GM12874 (cell line): Measurements from ENCODE around the gene AKAP14.

ENCODE experiments used
- CTCF ChIP-seq: IDR thresholded peaks from 2 replicates; pipeline ENCODE4 v1.5.1; 2011; ENCODE audit warnings: low read depth, mild to moderate bottlenecking, control low read depth, low read length, moderate library complexity; ENCODE audit not compliant: insufficient read depth

The AKAP14 gene

GRCh38 chrX:119878740-119879139, 17.0 kb upstream of the AKAP14 start:
- TF ChIP-seq CTCF = no peak

DNA sequence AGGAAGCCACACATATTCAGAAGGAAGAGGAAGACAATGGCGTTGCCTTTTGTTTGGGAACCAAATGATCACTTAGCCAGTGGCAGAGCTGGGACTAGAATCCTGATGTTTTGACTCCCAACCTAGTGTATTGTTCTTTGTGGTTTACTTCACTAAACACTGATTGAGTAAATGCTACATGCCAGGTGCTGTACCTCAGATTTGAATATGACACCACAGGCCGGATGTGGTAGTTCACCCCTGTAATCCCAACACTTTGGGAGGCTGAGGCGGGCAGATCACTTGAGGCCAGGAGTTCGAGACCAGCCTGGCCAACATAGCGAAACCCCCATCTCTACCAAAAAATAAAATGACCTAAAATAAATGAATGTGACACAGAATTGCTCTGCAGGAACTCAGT, 15.6 kb upstream of the AKAP14 start:
- no peak for TF ChIP-seq CTCF

GRCh38 chrX:119880552-119881437, 14.9 kb upstream of the AKAP14 start:
- TF ChIP-seq CTCF = peak; percentile 60; the same call in 1 of the 2 replicates

GRCh38 chrX:119885554-119886428, 9.9 kb upstream of the AKAP14 start:
- TF ChIP-seq CTCF = no peak

GRCh38 chrX:119887721-119888425, 7.8 kb upstream of the AKAP14 start:
- TF ChIP-seq CTCF = peak; percentile 73

DNA sequence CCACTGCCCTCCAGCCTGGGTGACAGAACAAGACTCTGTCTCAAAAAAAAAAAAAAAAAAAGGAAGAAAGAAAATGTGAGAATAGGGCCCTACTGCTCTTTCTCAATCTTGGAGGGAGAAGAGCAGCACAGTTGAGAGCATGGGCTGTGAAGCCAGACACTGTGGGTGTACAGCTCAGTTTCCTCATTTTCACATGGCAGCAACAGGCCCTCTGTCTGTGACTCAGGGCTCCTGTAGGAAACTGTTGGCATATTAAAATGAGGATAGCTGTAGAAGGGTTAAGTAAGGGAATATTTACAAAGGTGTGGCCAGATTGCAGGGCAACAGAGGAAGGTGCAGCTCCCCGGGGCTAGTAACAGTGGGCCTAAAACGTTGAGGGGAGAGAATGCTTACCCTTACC, 3.4 kb downstream of the AKAP14 start:
- TF ChIP-seq CTCF = no peak

DNA sequence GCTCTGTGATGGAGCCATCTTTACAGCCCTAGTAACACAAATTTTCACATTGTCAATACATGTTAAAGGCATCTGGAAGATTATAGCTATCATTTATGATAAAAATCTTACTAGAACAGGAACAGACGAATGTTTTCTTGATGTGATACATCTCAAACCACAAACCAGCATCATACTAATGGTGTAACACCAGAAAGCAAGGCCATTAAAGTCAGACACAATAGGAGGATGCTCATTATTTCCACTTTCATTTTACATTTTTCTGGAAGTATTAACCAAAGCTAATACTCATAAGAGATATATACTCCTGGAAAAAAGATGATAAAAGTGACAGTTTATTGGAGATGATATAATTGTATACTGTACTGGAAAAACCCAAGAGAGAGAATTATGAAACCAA, 5.3 kb downstream of the AKAP14 start:
- TF ChIP-seq CTCF = no peak
